ENCODE measurements around the gene CLASP1. TPM values are rescaled to one million over a fixed set of nuclear protein-coding genes. Genes with fewer than 3 reads are reported as not detected.

The CLASP1 gene
- total RNA-seq, 1 donor from 2014 or later, result 60.1 TPM

GRCh38 chr2:121489284-121489683, 160.0 kb downstream of the CLASP1 start:
- H3K9me3 ChIP-seq (replicated peaks), result no peaks in the 10 kb centered on the region
- H3K27ac ChIP-seq (replicated peaks), result no peak overlapping the region
- no peaks in the 10 kb centered on the region for H3K27me3 ChIP-seq (ENCODE audit: low read depth)
- H3K4me1 ChIP-seq, result peaks cover 92% of the 10 kb centered on the region
- intact Hi-C loops (cut with micrococcal nuclease), result no loop called here
- no peaks in the 10 kb centered on the region for H3K36me3 ChIP-seq
- DNase-seq, result no peak
- H3K4me3 ChIP-seq, result no peak overlapping the region
- TF ChIP-seq CTCF (IDR thresholded peaks at IDR 0.05; ENCODE audit: borderline replicate concordance), result no peak

GRCh38 chr2:121486191-121486790, 163.0 kb downstream of the CLASP1 start:
- Histone ChIP-seq H3K27ac (replicated peaks) (no peak overlapping the region), H3K9me3 (replicated peaks) (no peaks in the 10 kb centered on the region), H3K4me3 (no peak overlapping the region), H3K27me3 (ENCODE audit: low read depth) (no peaks in the 10 kb centered on the region), H3K4me1 (peaks cover 84% of the 10 kb centered on the region), H3K36me3 (no peaks in the 10 kb centered on the region)
- DNase-seq, result no peak
- no peak for TF ChIP-seq CTCF (IDR thresholded peaks at IDR 0.05; ENCODE audit: borderline replicate concordance)
- intact Hi-C loops (cut with micrococcal nuclease), result no loop called here

GRCh38 chr2:121485039-121485438, 164.2 kb downstream of the CLASP1 start:
- Histone ChIP-seq H3K36me3 (no peaks in the 10 kb centered on the region), H3K4me1 (peaks cover 84% of the 10 kb centered on the region), H3K27me3 (ENCODE audit: low read depth) (no peaks in the 10 kb centered on the region), H3K27ac (replicated peaks) (no peak overlapping the region), H3K9me3 (replicated peaks) (no peaks in the 10 kb centered on the region), H3K4me3 (no peak overlapping the region)
- no peak for DNase-seq
- intact Hi-C loops (cut with micrococcal nuclease), result no loop called here
- TF ChIP-seq CTCF (IDR thresholded peaks at IDR 0.05; ENCODE audit: borderline replicate concordance), result no peak

- no peaks in the 10 kb centered on the region for H3K9me3 ChIP-seq (replicated peaks)
- intact Hi-C loops (cut with micrococcal nuclease), result no loop called here
- no peaks in the 10 kb centered on the region for H3K36me3 ChIP-seq
- H3K4me3 ChIP-seq, result no peak overlapping the region
- TF ChIP-seq CTCF (IDR thresholded peaks at IDR 0.05; ENCODE audit: borderline replicate concordance), result no peak
- peaks cover 83% of the 10 kb centered on the region for H3K4me1 ChIP-seq
- no peak overlapping the region for H3K27ac ChIP-seq (replicated peaks)
- no peak for DNase-seq
- H3K27me3 ChIP-seq (ENCODE audit: low read depth), result no peaks in the 10 kb centered on the region
Measured at GRCh38 chr2:121483846-121484245, 165.4 kb downstream of the CLASP1 start.

DNA sequence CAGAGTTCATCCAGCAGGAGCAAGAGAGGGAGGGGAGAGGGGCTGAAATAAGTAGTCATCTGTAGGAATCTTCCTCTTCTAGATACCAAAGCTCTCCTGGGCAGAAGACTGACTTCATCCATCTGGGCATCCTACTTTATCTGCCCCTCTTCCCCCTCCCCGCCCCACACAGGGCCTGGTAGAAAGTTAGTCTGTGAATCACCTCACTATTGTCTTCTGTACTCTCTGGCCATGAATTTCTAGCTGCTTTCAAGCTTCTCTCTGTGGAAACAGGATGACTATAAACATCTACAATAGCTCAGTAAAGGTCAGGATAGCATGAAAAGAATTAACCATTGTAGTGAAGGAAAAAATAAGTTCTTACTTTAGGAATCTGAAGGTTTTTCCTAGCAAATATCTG, 166.2 kb downstream of the CLASP1 start:
- peaks cover 77% of the 10 kb centered on the region for H3K4me1 ChIP-seq
- no peak for TF ChIP-seq CTCF (IDR thresholded peaks at IDR 0.05; ENCODE audit: borderline replicate concordance)

More for the DNA sequence above, 166.2 kb downstream of the CLASP1 start:
- Histone ChIP-seq H3K4me3 (no peak overlapping the region), H3K36me3 (no peaks in the 10 kb centered on the region), H3K27ac (replicated peaks) (no peak overlapping the region), H3K9me3 (replicated peaks) (no peaks in the 10 kb centered on the region), H3K27me3 (ENCODE audit: low read depth) (no peaks in the 10 kb centered on the region)
- DNase-seq, result no peak
- intact Hi-C loops (cut with micrococcal nuclease), result no loop called here

All from left ventricle myocardium inferior (tissue), 1 donor.